Measurements from ENCODE around the gene SETSIP.

DNA sequence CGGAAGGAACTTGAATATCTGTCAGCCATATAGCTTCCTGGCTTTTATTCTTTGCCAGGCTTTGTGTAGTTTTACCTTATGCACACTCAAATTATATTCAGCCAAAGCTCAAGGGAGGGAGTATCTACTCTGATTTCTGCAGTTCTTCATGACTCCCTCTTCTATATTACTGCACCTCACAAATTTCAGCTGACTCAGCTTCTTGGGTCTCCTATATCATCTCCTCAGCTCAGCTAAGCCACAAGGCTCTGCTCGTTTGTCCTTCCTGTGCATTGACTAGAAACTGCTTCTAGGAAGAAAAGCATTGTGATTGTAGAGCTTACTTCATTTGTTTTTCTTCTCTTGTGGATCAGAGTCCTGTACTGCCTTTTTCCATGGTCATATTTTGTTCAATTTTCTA lies 42.3 kb upstream of the SETSIP start:
- TF ChIP-seq, protein P1, sequence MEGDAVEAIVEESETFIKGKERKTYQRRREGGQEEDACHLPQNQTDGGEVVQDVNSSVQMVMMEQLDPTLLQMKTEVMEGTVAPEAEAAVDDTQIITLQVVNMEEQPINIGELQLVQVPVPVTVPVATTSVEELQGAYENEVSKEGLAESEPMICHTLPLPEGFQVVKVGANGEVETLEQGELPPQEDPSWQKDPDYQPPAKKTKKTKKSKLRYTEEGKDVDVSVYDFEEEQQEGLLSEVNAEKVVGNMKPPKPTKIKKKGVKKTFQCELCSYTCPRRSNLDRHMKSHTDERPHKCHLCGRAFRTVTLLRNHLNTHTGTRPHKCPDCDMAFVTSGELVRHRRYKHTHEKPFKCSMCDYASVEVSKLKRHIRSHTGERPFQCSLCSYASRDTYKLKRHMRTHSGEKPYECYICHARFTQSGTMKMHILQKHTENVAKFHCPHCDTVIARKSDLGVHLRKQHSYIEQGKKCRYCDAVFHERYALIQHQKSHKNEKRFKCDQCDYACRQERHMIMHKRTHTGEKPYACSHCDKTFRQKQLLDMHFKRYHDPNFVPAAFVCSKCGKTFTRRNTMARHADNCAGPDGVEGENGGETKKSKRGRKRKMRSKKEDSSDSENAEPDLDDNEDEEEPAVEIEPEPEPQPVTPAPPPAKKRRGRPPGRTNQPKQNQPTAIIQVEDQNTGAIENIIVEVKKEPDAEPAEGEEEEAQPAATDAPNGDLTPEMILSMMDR (IDR thresholded peaks at IDR 0.05) = no peak
- TF ChIP-seq POLR2AphosphoS5 (IDR thresholded peaks at IDR 0.05) = no peak
- TF ChIP-seq POLR2A (IDR thresholded peaks at IDR 0.05) = no peak
